Activated CD8-positive, alpha-beta memory T cell treated with anti-CD3 and anti-CD28 coated beads, Interleukin-2, amount 50 U/mL, for 4 hours (primary cell): ENCODE results near the gene TRPM6.

Experiments used
- DNase-seq: peaks from one replicate; pipeline ENCODE4 v3.0.0-alpha.2; 2020

TRPM6 gene

DNA sequence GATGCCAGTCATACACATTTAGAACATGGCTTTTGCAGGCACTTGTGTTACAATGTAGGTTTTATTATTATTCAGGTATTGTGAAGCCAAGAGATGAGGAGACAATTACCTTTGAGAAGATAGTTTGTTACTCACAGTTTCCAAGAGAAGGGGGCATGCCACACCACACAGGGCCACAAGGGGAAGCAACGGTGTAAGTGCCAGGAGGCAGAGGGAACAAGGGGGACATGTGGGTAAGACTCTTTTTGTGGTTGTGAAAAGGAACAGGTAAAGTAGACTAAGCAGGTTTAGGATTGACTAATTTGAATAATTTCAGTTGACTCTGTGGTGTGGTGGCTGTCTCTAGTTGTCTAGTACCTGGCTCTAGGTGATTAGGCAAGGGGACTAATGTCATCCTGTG, 191.2 kb downstream of the TRPM6 start:
- no peak for DNase-seq

DNA sequence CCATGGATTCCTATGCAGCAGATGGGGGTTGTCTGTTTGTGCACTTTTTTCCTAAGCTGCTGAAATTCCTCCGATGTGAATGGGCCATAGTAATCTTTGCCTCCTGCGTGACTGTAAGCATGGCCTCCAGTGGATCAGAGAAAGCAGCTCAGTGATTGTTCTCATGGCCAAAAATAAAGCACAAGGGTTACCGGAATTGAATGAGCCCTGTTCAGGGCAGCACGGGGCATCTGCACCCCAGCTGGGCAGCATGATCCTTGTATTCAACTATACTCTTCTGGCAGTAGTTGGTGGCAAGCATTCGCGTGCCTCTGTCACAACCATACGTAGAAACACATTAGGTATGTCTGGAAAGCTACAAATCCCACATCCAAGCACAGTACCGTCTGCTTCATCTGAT, 196.7 kb downstream of the TRPM6 start:
- DNase-seq: no peak

- DNase-seq: no peak
Measured at GRCh38 chr9:74683322-74683721, 204.4 kb downstream of the TRPM6 start.

DNA sequence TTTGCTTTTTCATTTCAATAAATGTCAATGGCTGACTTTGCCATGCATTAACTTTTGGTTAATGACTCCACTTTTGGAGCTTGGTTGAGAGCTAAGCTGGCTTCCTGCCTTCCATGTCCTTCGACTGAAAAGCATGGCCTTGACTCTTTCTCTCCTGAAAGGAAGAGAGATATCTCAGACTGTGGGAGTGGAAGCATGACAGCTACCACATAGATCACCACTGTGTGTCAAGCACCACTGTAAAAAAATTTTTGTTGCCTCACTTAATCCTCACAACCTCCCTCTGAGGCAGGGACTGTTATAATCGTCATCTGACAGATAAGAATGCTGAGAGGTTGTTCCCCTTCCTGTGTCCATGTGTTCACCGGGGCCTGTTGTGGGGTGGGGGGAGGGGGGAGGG, 205.8 kb downstream of the TRPM6 start:
- no peak for DNase-seq

DNA sequence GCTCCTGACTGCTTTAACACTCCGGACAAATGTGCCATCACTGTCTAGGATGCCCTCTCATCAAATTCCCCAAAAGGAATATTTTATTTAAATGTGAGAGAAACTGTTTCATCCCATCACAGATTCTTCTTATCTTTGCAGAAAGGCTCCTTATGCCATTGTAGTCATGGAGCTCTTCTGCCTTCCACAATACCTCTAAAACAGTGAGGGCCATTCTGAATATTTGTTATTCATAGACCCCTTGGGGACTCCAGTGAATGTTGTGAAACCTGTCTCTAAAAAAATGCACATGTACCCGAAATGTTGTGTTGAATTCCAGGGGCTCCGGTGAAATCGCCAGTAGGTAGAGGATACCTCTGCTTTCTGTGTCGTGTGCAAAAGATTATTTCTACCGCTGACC, 213.6 kb downstream of the TRPM6 start:
- DNase-seq: no peak
